ENCODE results near the gene TNFRSF9.
"Not testable (repeated sequence)": the region's sequence is repeated elsewhere in the genome, so short reads cannot be mapped to it uniquely, and the experiment has no call there.

TNFRSF9 gene

DNA sequence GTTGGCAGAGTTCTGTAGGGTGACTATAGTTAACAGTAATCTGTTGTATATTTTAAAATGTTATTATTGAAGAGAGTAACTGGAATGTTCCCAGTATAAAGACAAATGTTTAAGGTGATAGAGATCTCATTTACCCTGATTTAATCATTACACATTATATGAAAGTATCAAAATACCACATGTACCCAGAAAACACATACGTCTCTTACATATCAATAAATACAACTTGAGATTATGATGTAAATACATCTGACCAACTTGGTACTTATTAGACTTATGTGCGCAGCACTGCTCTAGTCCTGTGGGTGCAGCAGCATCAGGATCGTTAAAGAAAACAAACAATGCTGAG is 20.2 kb upstream of the TNFRSF9 start:
- no peak for FAIRE-seq

GRCh38 chr1:7960165-7960564 is 19.5 kb upstream of the TNFRSF9 start:
- FAIRE-seq = no peak

GRCh38 chr1:7956218-7957032 is 15.8 kb upstream of the TNFRSF9 start:
- FAIRE-seq = no peak

DNA sequence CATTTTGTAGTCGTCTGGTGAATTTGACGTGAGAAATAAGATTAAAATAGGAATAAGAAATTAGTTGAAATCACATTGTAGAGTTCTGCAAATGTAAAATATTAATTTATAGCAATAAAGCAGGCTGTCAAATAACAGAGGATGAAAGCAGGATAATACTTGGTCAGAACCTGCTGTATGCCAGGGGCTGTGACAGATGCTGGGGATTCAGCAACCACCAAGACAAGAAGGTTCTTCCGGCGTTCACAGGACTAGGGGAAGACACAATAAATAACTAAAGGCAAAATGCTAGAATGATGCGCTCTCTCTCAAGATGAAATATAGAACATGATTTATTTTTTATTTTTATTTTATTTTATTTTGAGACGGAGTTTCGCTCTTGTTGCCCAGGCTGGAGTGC is 14.0 kb upstream of the TNFRSF9 start:
- no peak for FAIRE-seq

GRCh38 chr1:7953850-7954609 is 13.4 kb upstream of the TNFRSF9 start:
- FAIRE-seq = no peak

DNA sequence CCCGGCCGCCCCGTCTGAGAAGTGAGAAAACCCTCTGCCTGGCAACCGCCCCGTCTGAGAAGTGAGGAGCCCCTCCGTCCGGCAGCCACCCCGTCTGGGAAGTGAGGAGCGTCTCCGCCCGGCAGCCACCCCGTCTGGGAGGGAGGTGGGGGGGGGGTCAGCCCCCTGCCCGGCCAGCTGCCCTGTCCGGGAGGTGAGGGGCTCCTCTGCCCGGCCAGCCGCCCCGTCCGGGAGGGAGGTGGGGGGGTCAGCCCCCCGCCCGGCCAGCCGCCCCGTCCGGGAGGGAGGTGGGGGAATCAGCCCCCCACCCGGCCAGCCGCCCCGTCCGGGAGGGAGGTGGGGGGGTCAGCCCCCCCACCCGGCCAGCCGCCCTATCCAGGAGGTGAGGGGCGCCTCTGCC is 12.2 kb upstream of the TNFRSF9 start:
- not testable (repeated sequence) for FAIRE-seq

DNA sequence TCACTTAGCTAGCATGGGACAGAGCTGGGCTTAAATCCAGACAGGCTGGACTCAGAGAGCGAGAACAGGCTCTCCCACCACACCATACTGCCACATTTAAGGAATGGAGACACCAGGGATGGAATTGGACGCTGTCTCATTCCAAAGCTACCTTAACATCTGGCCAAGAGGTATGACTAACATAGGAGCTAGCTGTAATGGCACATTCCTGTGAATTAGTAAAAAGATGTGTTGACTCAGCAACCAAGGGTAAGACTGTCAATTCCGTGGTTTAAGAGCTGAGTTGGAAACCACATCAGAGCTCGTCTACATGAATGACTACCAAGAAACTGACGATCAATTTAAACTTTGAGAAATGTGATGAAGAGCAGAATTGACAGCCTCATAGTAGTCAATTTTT is 8.3 kb upstream of the TNFRSF9 start:
- FAIRE-seq = no peak

GRCh38 chr1:7943251-7943650 is 2.6 kb upstream of the TNFRSF9 start:
- FAIRE-seq = no peak

GRCh38 chr1:7942214-7942921 is 1.7 kb upstream of the TNFRSF9 start:
- no peak for FAIRE-seq

DNA sequence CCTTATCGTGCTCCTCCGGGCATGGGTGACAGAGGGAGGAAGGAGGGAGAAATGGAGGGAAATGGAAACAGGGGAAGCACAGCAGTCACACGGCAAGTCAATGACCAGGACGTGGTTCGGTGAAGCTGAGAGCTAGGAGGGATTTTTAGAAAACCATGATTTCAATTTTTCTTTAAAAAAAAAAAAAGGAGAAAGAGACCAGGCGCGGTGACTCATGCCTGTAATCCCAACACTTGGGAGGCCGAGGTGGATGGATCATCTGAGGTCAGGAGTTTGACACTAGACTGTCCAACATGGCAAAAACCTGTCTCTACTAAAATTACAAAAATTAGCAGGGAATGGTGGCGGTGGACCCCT is 776 bp upstream of the TNFRSF9 start:
- no peak for FAIRE-seq

- no peak for FAIRE-seq
Observed at GRCh38 chr1:7940034-7940433, 605 bp downstream of the TNFRSF9 start.

- FAIRE-seq = no peak
Observed at GRCh38 chr1:7938070-7938469, 2.6 kb downstream of the TNFRSF9 start.

DNA sequence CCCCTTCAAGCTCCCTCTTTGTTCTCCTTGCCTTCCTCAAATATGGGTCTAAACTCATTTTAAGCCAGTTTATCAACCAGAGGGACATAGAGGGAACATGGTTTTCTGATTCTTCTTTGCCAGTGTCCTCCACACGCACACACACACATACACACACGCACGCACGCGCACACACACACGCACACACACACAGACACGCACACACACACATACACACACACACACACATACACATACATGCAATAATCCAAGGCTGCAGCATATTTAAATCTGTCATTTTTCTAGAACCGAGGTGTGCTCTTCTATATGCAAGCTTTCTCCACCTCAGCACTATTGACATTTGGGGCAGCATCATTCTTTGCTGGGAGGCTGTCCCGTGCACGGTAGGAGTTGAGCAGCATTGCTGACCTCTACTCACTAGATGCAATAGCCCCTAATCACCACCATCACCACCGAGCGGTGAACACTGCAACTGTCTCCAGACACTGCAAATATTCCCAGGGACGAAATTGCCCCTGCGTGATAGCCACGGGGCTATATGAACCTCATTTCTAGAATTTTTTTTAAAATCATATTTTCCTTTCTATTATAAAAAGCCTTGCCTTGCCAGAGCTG is 8.0 kb downstream of the TNFRSF9 start:
- no peak for FAIRE-seq

DNA sequence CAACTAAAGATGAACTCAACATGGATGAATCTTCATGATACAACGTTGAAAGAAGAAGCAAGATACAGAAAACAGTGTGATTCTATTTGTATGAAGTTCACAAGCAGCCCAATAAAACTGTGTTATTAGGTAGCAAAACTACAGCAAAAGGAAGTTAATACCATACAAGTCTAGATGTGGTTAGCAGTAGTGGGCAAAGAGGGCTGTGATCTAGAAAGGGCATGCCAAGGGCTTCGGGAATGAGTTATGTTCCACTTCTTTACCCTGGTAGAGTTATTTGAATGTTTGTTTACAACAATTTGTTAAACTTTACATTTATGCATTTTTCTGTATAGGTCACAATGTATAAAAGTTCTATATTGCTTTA is 9.2 kb downstream of the TNFRSF9 start:
- FAIRE-seq = no peak

GRCh38 chr1:7930645-7931445 is 9.8 kb downstream of the TNFRSF9 start:
- FAIRE-seq = no peak

DNA sequence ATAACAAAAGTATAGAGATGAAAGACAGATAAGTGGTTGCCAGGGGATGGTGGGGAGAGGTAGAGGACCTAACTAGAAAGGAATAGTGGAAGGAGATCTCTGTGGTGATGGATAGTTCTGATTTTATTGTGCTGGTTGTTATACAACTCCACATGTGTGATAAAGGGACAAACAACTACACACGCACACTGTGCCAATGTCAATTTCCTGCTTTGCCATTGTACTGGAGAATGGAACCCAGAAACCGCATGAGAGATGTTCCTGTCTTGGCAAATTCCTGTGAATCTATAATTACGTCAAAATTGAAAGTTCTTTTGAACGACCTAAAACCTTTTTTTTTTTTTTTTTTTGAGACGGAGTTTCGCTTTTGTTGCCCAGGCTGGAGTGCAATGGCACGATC is 11.0 kb downstream of the TNFRSF9 start:
- FAIRE-seq = no peak

DNA sequence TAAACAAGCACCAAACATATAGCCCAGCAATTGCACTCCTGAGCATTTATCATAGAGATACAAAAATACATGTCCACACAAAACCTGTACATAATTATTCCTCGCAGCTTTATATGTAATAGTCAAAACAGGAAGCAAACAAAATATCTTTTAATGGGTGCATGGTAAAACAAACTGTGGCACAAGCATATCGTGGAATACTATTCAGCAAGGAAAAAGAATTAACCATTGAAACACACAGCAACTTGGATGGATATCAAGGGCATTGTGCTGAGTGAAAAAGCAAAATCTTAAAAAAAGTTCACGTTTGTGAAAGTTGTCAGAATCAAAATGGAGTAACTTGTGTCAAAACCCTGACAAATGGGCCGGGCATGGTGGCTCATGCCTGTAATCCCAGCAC is 12.4 kb downstream of the TNFRSF9 start:
- no peak for FAIRE-seq

DNA sequence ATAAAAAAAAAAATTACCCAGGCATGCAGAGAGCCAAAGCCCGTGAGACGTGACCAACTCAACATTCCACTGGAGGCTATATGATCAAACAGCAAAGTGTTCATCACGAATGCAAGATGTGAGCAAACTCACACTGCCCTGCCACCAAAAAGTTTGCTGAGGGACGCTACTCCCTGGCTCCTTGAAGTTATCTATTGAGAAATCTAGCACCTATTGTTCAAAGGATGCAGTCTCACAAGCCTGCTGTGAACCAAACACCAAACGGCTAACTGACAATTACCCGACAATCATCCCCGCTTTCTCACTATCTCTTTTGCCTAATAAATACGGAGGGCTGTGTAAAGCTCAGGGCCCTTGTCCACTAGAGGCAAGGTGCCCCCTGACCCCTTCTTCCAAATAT is 13.6 kb downstream of the TNFRSF9 start:
- FAIRE-seq = not testable (repeated sequence)

- no peak for FAIRE-seq
Observed at GRCh38 chr1:7922301-7922700, 18.3 kb downstream of the TNFRSF9 start.

- FAIRE-seq = no peak
Observed at GRCh38 chr1:7921796-7922195, 18.8 kb downstream of the TNFRSF9 start.

DNA sequence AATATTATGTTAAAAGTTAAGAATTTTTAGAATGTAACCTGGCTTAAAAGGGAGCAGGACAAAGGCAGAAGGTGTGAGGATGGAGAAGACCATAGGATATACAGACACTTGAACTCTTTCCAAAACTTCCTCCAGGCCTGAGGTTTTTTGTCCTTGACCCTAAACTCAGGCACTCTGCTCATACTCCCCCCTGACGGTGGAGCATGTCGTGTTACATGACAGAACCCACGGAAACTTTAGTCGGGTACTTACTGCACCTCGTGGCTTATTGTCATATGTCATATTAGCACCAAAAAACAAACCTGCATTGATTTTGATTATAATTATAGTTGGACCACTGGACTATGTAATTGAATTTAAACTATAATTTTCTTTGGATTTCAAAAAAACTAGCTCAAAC is 20.8 kb downstream of the TNFRSF9 start:
- FAIRE-seq = no peak

GRCh38 chr1:7917971-7918370 is 22.7 kb downstream of the TNFRSF9 start:
- not testable (repeated sequence) for FAIRE-seq

DNA sequence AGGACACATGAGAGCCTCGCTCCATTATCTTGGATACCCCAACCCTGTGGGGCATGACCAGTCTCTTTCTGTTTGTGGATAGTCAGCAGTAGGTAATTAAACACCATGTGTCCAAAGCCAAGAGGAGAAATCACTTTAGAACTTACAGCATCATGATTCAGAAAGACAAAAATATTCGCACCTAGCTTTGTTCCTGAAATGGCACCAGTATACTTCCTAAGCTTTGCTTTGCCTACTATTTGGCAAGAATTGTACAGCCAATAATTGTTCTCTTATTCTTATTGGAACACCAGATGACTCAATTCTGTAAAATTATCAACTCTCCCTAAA is 24.2 kb downstream of the TNFRSF9 start:
- no peak for FAIRE-seq

Data from A204.1 (cell line).